H9 (cell line): ENCODE results near the gene INTS13. TPM values are rescaled to one million over a fixed set of nuclear protein-coding genes. Genes with fewer than 3 reads are reported as not detected.

Experiments
- DNase-seq: peaks from one replicate; pipeline ENCODE4 v3.0.0-alpha.2; 2017
- H2AFZ ChIP-seq: one replicate; pipeline ENCODE4 v1.6.1; 2013; ENCODE audit warnings: mild to moderate bottlenecking, low read length, control low read depth, moderate library complexity
- H2AK5ac ChIP-seq: 2 replicates; pipeline ENCODE4 v1.6.1; 2013; ENCODE audit warnings: low read length, control low read depth, mixed read lengths; ENCODE audit not compliant: insufficient read length
- H2BK120ac ChIP-seq: one replicate; pipeline ENCODE4 v1.6.1; 2013; ENCODE audit warnings: low read depth, mild to moderate bottlenecking, low read length, control low read depth, inconsistent platforms; ENCODE audit not compliant: poor library complexity, severe bottlenecking
- H2BK12ac ChIP-seq: 2 replicates; pipeline ENCODE4 v1.6.1; 2013; ENCODE audit warnings: low read length, control low read depth, mixed read lengths, low read depth; ENCODE audit not compliant: insufficient read length
- H2BK15ac ChIP-seq: 2 replicates; pipeline ENCODE4 v1.6.1; 2013; ENCODE audit warnings: low read depth, low read length, control low read depth
- H2BK20ac ChIP-seq: one replicate; pipeline ENCODE4 v1.6.1; 2013; ENCODE audit warnings: low read depth, mild to moderate bottlenecking, low read length, control low read depth, inconsistent platforms; ENCODE audit not compliant: poor library complexity, severe bottlenecking
- H2BK5ac ChIP-seq: 2 replicates; pipeline ENCODE4 v1.6.1; 2013; ENCODE audit warnings: low read length, control low read depth, mixed read lengths; ENCODE audit not compliant: insufficient read length
- H3K14ac ChIP-seq: 2 replicates; pipeline ENCODE4 v1.6.1; 2013; ENCODE audit warnings: low read length, control low read depth; ENCODE audit not compliant: insufficient read depth
- H3K18ac ChIP-seq: 2 replicates; pipeline ENCODE4 v1.6.1; 2013; ENCODE audit warnings: low read depth, mild to moderate bottlenecking, mixed read lengths, low read length, control low read depth; ENCODE audit not compliant: insufficient read length
- H3K23ac ChIP-seq: 2 replicates; pipeline ENCODE4 v1.6.1; 2013; ENCODE audit warnings: low read length, control low read depth, mixed read lengths, low read depth; ENCODE audit not compliant: insufficient read length
- H3K23me2 ChIP-seq: 2 replicates; pipeline ENCODE4 v1.6.1; 2013; ENCODE audit warnings: low read depth, mild to moderate bottlenecking, mixed read lengths, low read length, control low read depth; ENCODE audit not compliant: insufficient read length, poor library complexity, severe bottlenecking
- H3K27ac ChIP-seq: 2 replicates; pipeline ENCODE4 v1.5.1; 2013; ENCODE audit warnings: low read length, control low read depth, mixed read lengths, low read depth; ENCODE audit not compliant: insufficient read length
- H3K27me3 ChIP-seq: 2 replicates; pipeline ENCODE4 v1.6.1; 2013; ENCODE audit warnings: low read length, control low read depth, inconsistent platforms; ENCODE audit not compliant: insufficient read depth
- H3K4ac ChIP-seq: 2 replicates; pipeline ENCODE4 v1.6.1; 2013; ENCODE audit warnings: low read depth, mild to moderate bottlenecking, control low read depth, inconsistent platforms, low read length, moderate library complexity
- H3K4me1 ChIP-seq: 2 replicates; pipeline ENCODE4 v1.6.1; 2013; ENCODE audit warnings: low read length, control low read depth, inconsistent platforms; ENCODE audit not compliant: insufficient read depth
- H3K4me2 ChIP-seq: 2 replicates; pipeline ENCODE4 v1.6.1; 2013; ENCODE audit warnings: low read length, control low read depth, mixed read lengths; ENCODE audit not compliant: insufficient read length, insufficient read depth
- H3K56ac ChIP-seq: 2 replicates; pipeline ENCODE4 v1.6.1; 2013; ENCODE audit warnings: low read depth, mild to moderate bottlenecking, mixed read lengths, low read length, control low read depth; ENCODE audit not compliant: insufficient read length
- H3K79me1 ChIP-seq: 2 replicates; pipeline ENCODE4 v1.6.1; 2013; ENCODE audit warnings: low read depth, mild to moderate bottlenecking, moderate library complexity, low read length, control low read depth, inconsistent platforms; ENCODE audit not compliant: insufficient read depth, poor library complexity, severe bottlenecking
- H3K79me2 ChIP-seq: 2 replicates; pipeline ENCODE4 v1.6.1; 2013; ENCODE audit warnings: low read length, control low read depth, inconsistent platforms; ENCODE audit not compliant: insufficient read depth
- H3K9ac ChIP-seq: 2 replicates; pipeline ENCODE4 v1.6.1; 2013; ENCODE audit warnings: low read length, control low read depth, mixed read lengths; ENCODE audit not compliant: insufficient read length; ENCODE audit errors: extremely low read depth
- H3K9me3 ChIP-seq: one replicate; pipeline ENCODE4 v1.6.1; 2013; ENCODE audit warnings: low read depth, low read length, inconsistent platforms; ENCODE audit not compliant: control insufficient read depth
- H3T11ph ChIP-seq: one replicate; pipeline ENCODE4 v1.6.1; 2013; ENCODE audit warnings: mild to moderate bottlenecking, low read length, control low read depth, inconsistent platforms
- H4K20me1 ChIP-seq: one replicate; pipeline ENCODE4 v1.6.1; 2013; ENCODE audit not compliant: control insufficient read depth, insufficient read length, insufficient read depth
- H4K5ac ChIP-seq: 2 replicates; pipeline ENCODE4 v1.6.1; 2013; ENCODE audit warnings: low read depth, mild to moderate bottlenecking, mixed read lengths, low read length, control low read depth; ENCODE audit not compliant: insufficient read length
- H4K8ac ChIP-seq: replicated peaks from 2 replicates; pipeline ENCODE4 v1.6.1; 2013; ENCODE audit warnings: low read length, control low read depth, mixed read lengths, low read depth; ENCODE audit not compliant: insufficient read length
- H4K91ac ChIP-seq: 2 replicates; pipeline ENCODE4 v1.6.1; 2013; ENCODE audit warnings: low read depth, mild to moderate bottlenecking, moderate library complexity, mixed read lengths, low read length, control low read depth; ENCODE audit not compliant: insufficient read length
- H3K27ac Mint-ChIP-seq, 3 experiments: 2 replicates in 2 of 3; 3 replicates in 1 of 3; pipeline ENCODE4 v1.8.0; 2020 to 2021; ENCODE audit warnings: mixed read lengths in 3 of 3, mild to moderate bottlenecking in 1 of 3, moderate library complexity in 1 of 3
- H3K27me3 Mint-ChIP-seq: 2 replicates; pipeline ENCODE4 v1.8.0; 2021; ENCODE audit warnings: low read depth, mild to moderate bottlenecking, moderate library complexity, mixed read lengths
- H3K36me3 Mint-ChIP-seq, 3 experiments: 2 replicates in 2 of 3; 3 replicates in 1 of 3; pipeline ENCODE4 v1.8.0; 2020 to 2021; ENCODE audit warnings: low read depth in 3 of 3, mixed read lengths in 3 of 3; ENCODE audit not compliant: insufficient read depth in 1 of 3
- H3K4me1 Mint-ChIP-seq, 2 experiments: 2 replicates each; pipeline ENCODE4 v1.8.0; 2020; ENCODE audit warnings: mixed read lengths in 2 of 2
- H3K4me3 Mint-ChIP-seq, 2 experiments: 2 replicates in 1 of 2; 3 replicates in 1 of 2; pipeline ENCODE4 v1.8.0; 2020 to 2021; ENCODE audit warnings: mild to moderate bottlenecking in 2 of 2, mixed read lengths in 2 of 2, moderate library complexity in 1 of 2
- H3K9me3 Mint-ChIP-seq, 2 experiments: 2 replicates in 1 of 2; 3 replicates in 1 of 2; pipeline ENCODE4 v1.8.0; 2020; ENCODE audit warnings: mild to moderate bottlenecking in 2 of 2, mixed read lengths in 2 of 2, moderate library complexity in 1 of 2
- CTCF ChIP-seq: fragments of 200-600 bp; sonication (generic); conservative IDR thresholded peaks from 3 replicates; pipeline ENCODE4 v1.8.0; 2021; ENCODE audit warnings: antibody characterized with exemption, mild to moderate bottlenecking
- WGBS: extraction: QIAGEN DNeasy Blood & Tissue Kit; methylation state at CpG from one replicate; pipeline ENCODE4 v1.1.7; 2013; ENCODE audit warnings: missing lambda C conversion rate, low lambda C conversion rate, mixed read lengths; ENCODE audit not compliant: insufficient read length; ENCODE audit errors: extremely low coverage; 5-methylcytosine and 5-hydroxymethylcytosine counted together
- total RNA-seq: library from RNA; stranded (reverse); gene quantifications from 2 replicates; pipeline ENCODE4 v1.2.1, GENCODE V29; 2021

Gene INTS13
- total RNA-seq, 1 experiment from 2014 or later = 39.1 TPM

GRCh38 chr12:26940516-26941214 lies 2.9 kb upstream of the INTS13 start:
- H3K9ac ChIP-seq = no peak overlapping the region

More at GRCh38 chr12:26940516-26941214, 2.9 kb upstream of the INTS13 start:
- H2AFZ ChIP-seq = no peak overlapping the region
- no peaks in the 10 kb centered on the region for H3K9me3 ChIP-seq
- no peak overlapping the region for H3K56ac ChIP-seq
- Mint-ChIP-seq H3K4me1 (peaks cover 19 to 20% of the 10 kb centered on the region in 2 experiments), H3K27me3 (no peaks in the 10 kb centered on the region), H3K9me3 (no peaks in the 10 kb centered on the region; a peak in 1 of 5 replicates), H3K4me3 (no peak overlapping the region), H3K27ac (no peak overlapping the region), H3K36me3 (no peaks in the 10 kb centered on the region)
- H3K79me1 ChIP-seq = peaks cover 11% of the 10 kb centered on the region
- no peak overlapping the region for H4K8ac ChIP-seq
- no peak overlapping the region for H3K27ac ChIP-seq
- WGBS = no CpG with 5 or more reads among the region's 3 CpGs
- H3T11ph ChIP-seq = no peak overlapping the region
- H3K4me2 ChIP-seq = no peak overlapping the region
- no peaks in the 10 kb centered on the region for H3K23me2 ChIP-seq
- H3K79me2 ChIP-seq = peaks cover 17% of the 10 kb centered on the region; the same call in 1 of the 2 replicates
- no peaks in the 10 kb centered on the region for H4K20me1 ChIP-seq
- TF ChIP-seq CTCF = no peak
- H2BK12ac ChIP-seq = no peak overlapping the region
- H2BK120ac ChIP-seq = no peak overlapping the region
- H4K5ac ChIP-seq = no peak overlapping the region
- no peak overlapping the region for H4K91ac ChIP-seq
- no peaks in the 10 kb centered on the region for H3K27me3 ChIP-seq
- no peak overlapping the region for H2BK15ac ChIP-seq
- no peak overlapping the region for H2AK5ac ChIP-seq
- no peak overlapping the region for H2BK20ac ChIP-seq
- H3K4me1 ChIP-seq = peaks cover 3% of the 10 kb centered on the region; the same call in 1 of the 2 replicates
- no peak overlapping the region for H3K4ac ChIP-seq
- no peak overlapping the region for H2BK5ac ChIP-seq
- no peak for DNase-seq
- H3K23ac ChIP-seq = no peak overlapping the region
- H3K14ac ChIP-seq = no peak overlapping the region
- no peak overlapping the region for H3K18ac ChIP-seq
